Thoracic aorta (tissue), 2 donors: ENCODE results near the gene PRXL2A. TPM values are rescaled to one million over a fixed set of nuclear protein-coding genes. Genes with fewer than 3 reads are reported as not detected.

Experiments
- ATAC-seq: fragments of 150-250 bp; one replicate; pipeline ENCODE4 v1.8.0; 2017; ENCODE audit warnings: low read depth; ENCODE audit not compliant: insufficient number of reproducible peaks, low FRiP score
- DNase-seq: peaks from one replicate; pipeline ENCODE4 v3.0.0-alpha.2; 2020; ENCODE audit warnings: low spot score
- H3K27ac ChIP-seq, 2 donors: fragments of 200-600 bp; sonication (generic); 1 replicate in 1 of 2; 2 replicates in 1 of 2; pipeline ENCODE4 v1.5.1; 2016; ENCODE audit warnings: mild to moderate bottlenecking in 2 of 2, moderate library complexity in 2 of 2
- H3K27me3 ChIP-seq: fragments of 200-600 bp; sonication (generic); replicated peaks from 2 replicates; pipeline ENCODE4 v1.6.0; 2016; ENCODE audit warnings: mild to moderate bottlenecking; ENCODE audit not compliant: insufficient read depth
- H3K36me3 ChIP-seq: fragments of 200-600 bp; sonication (generic); one replicate; pipeline ENCODE4 v1.5.1; 2016
- H3K4me1 ChIP-seq, 2 donors: fragments of 200-600 bp; sonication (generic); 1 replicate in 1 of 2; 2 replicates in 1 of 2; pipeline versions ENCODE4 v1.5.1 to v1.6.0; 2016; ENCODE audit warnings: low read depth in 2 of 2, mild to moderate bottlenecking in 1 of 2; ENCODE audit not compliant: control insufficient read depth in 1 of 2
- H3K4me3 ChIP-seq: fragments of 200-600 bp; sonication (generic); 2 replicates; pipeline ENCODE4 v1.5.1; 2016; ENCODE audit warnings: mild to moderate bottlenecking
- H3K9me3 ChIP-seq: fragments of 200-600 bp; sonication (generic); 2 replicates; pipeline ENCODE4 v1.5.1; 2016
- CTCF ChIP-seq: fragments of 200-600 bp; sonication (generic); IDR thresholded peaks from one replicate; pipeline ENCODE4 v1.5.1; 2019; ENCODE audit warnings: antibody characterized with exemption
- total RNA-seq, 2 donors: library from RNA; depleted of rRNA; stranded (reverse); fragments of >200 nt; gene quantifications; one replicate each; pipeline versions ENCODE4 v1.1.0 to v1.2.3, GENCODE V29; 2016

The PRXL2A gene
- total RNA-seq, 2 donors from 2014 or later = 23.5 to 24.1 TPM

- Histone ChIP-seq H3K36me3 (no peaks in the 10 kb centered on the region), H3K9me3 (no peaks in the 10 kb centered on the region), H3K4me3 (no peak overlapping the region), H3K27me3 (no peaks in the 10 kb centered on the region), H3K4me1 (peaks cover 27 to 30% of the 10 kb centered on the region in 2 donors), H3K27ac (no peak overlapping the region)
- DNase-seq (no peak), ATAC-seq (no peak)
- TF ChIP-seq CTCF = no peak
Observed at GRCh38 chr10:80390740-80391139, 17.6 kb upstream of the PRXL2A start.

DNA sequence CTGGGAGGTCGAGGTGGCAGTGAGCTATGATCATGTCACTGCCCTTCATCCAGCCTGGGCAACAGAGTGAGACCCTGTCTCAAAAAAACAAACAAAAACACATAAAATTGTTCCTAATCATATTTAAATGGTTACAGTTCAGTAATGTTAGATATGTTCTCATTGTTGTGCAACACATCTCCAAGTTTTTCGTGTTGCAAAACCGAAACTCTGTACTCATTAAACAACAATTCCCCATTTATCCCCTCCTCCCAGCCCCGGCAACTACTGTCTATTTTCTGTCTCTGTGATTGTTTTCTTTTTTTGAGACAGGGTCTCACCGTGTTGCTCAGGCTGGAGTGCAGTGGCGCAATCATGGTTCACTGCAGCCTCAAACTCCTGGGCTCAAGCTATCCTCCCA, 16.1 kb upstream of the PRXL2A start:
- ATAC-seq = no peak
- Histone ChIP-seq H3K4me1 (peaks cover 14 to 15% of the 10 kb centered on the region in 2 donors), H3K27me3 (no peaks in the 10 kb centered on the region), H3K4me3 (no peak overlapping the region), H3K9me3 (no peaks in the 10 kb centered on the region), H3K27ac (no peak overlapping the region), H3K36me3 (no peaks in the 10 kb centered on the region)
- no peak for TF ChIP-seq CTCF
- no peak for DNase-seq

DNA sequence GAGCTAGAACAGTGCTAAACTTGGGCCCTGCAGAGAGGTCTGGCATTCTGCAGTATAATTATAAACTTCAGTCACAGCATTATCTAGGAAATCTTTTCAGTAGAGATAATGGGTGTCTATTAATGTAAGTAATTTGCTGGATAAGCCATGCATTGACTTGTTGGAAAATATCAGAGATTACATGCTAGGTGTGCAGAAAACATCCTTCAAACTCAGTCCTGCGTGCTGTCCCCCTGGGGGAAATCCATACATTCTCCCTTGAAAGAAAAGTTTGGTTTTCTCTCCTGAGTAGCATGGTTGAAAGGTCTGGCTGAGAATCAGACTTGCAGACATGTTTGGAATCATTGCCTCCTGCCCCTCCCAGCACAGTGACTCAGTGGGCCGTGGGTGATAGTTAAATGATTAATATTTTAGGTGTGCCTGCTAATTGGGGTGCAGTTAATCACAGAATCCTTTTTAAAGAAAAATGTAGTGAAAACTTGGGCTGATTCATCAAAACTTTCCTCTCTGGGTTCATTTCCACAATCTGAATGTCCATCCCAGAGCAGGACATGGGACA, 13.9 kb upstream of the PRXL2A start:
- H3K27ac ChIP-seq = no peak overlapping the region
- no peaks in the 10 kb centered on the region for H3K4me1 ChIP-seq
- H3K36me3 ChIP-seq = no peaks in the 10 kb centered on the region
- no peak for TF ChIP-seq CTCF
- no peak overlapping the region for H3K4me3 ChIP-seq
- DNase-seq (no peak), ATAC-seq (no peak)
- no peaks in the 10 kb centered on the region for H3K9me3 ChIP-seq
- H3K27me3 ChIP-seq = no peaks in the 10 kb centered on the region

GRCh38 chr10:80397014-80397413, 11.3 kb upstream of the PRXL2A start:
- ATAC-seq (no peak), DNase-seq (no peak)
- Histone ChIP-seq H3K9me3 (no peaks in the 10 kb centered on the region), H3K4me3 (no peak overlapping the region), H3K27ac (no peak overlapping the region), H3K4me1 (no peaks in the 10 kb centered on the region), H3K27me3 (no peaks in the 10 kb centered on the region), H3K36me3 (no peaks in the 10 kb centered on the region)
- TF ChIP-seq CTCF = no peak

GRCh38 chr10:80400136-80400804, 8.1 kb upstream of the PRXL2A start:
- Histone ChIP-seq H3K4me3 (no peak overlapping the region), H3K27me3 (no peaks in the 10 kb centered on the region), H3K9me3 (no peaks in the 10 kb centered on the region), H3K36me3 (no peaks in the 10 kb centered on the region), H3K27ac (no peak overlapping the region), H3K4me1 (no peaks in the 10 kb centered on the region)
- TF ChIP-seq CTCF = no peak
- no peak for ATAC-seq
- no peak for DNase-seq
